ENCODE data around the gene GIPR. TPM values are rescaled to one million over a fixed set of nuclear protein-coding genes. Genes with fewer than 3 reads are reported as not detected.

GIPR gene
- total and polyA plus RNA-seq, 10 donors, result 0.49 to 7.5 (median 3.0) TPM

GRCh38 chr19:45655073-45655472 is 12.9 kb upstream of the GIPR start:
- Histone ChIP-seq H3K4me1 (no peaks in the 10 kb centered on the region), H3K27me3 (replicated peaks in 1 of 7) (peaks cover 0 to 11% (median 0%) of the 10 kb centered on the region in 7 donors), H3K4me3 (no peak overlapping the region), H3K27ac (no peak overlapping the region), H3K36me3 (no peaks in the 10 kb centered on the region), H3K9me3 (no peaks in the 10 kb centered on the region)
- TF ChIP-seq POLR2AphosphoS5 (IDR thresholded peaks at IDR 0.05) (no peak), POLR2A (IDR thresholded peaks at IDR 0.05) (no peak)
- TF ChIP-seq, protein P1, sequence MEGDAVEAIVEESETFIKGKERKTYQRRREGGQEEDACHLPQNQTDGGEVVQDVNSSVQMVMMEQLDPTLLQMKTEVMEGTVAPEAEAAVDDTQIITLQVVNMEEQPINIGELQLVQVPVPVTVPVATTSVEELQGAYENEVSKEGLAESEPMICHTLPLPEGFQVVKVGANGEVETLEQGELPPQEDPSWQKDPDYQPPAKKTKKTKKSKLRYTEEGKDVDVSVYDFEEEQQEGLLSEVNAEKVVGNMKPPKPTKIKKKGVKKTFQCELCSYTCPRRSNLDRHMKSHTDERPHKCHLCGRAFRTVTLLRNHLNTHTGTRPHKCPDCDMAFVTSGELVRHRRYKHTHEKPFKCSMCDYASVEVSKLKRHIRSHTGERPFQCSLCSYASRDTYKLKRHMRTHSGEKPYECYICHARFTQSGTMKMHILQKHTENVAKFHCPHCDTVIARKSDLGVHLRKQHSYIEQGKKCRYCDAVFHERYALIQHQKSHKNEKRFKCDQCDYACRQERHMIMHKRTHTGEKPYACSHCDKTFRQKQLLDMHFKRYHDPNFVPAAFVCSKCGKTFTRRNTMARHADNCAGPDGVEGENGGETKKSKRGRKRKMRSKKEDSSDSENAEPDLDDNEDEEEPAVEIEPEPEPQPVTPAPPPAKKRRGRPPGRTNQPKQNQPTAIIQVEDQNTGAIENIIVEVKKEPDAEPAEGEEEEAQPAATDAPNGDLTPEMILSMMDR (IDR thresholded peaks at IDR 0.05 in 8 of 11, conservative IDR thresholded peaks at IDR 0.05 in 3 of 11), result no peak
- 33 to 84% (median 71%) methylated on average over 3 of the region's 3 CpGs for WGBS, 5 donors
- intact Hi-C loops (cut with DNase I; ENCODE audit: low total_unique reads), result no loop called here
- no peak for DNase-seq

- TF ChIP-seq POLR2AphosphoS5 (IDR thresholded peaks at IDR 0.05) (no peak), POLR2A (IDR thresholded peaks at IDR 0.05) (no peak)
- TF ChIP-seq, protein P1 (IDR thresholded peaks at IDR 0.05 in 8 of 11, conservative IDR thresholded peaks at IDR 0.05 in 3 of 11), result no peak
- Histone ChIP-seq H3K27me3 (replicated peaks in 1 of 7) (peaks cover 0 to 25% (median 0%) of the 10 kb centered on the region in 7 donors), H3K4me1 (no peaks in the 10 kb centered on the region), H3K27ac (no peak overlapping the region), H3K36me3 (no peaks in the 10 kb centered on the region), H3K4me3 (no peak overlapping the region), H3K9me3 (no peaks in the 10 kb centered on the region)
- DNase-seq, result no peak
- intact Hi-C loops (cut with DNase I; ENCODE audit: low total_unique reads), result no loop called here
- WGBS, 5 donors, result 52 to 63% (median 58%) methylated on average over 14 of the region's 14 CpGs
Observed at GRCh38 chr19:45657520-45658167, 10.4 kb upstream of the GIPR start.

GRCh38 chr19:45659096-45659729 is 8.8 kb upstream of the GIPR start:
- H3K27ac ChIP-seq, result no peak overlapping the region
- no peaks in the 10 kb centered on the region for H3K4me1 ChIP-seq
- intact Hi-C loops (cut with DNase I; ENCODE audit: low total_unique reads), result no loop called here
- peaks cover 0 to 41% (median 0%) of the 10 kb centered on the region in 7 donors for H3K27me3 ChIP-seq (replicated peaks in 1 of 7)
- no peaks in the 10 kb centered on the region for H3K9me3 ChIP-seq
- no peak for TF ChIP-seq POLR2A (IDR thresholded peaks at IDR 0.05)
- no peak for TF ChIP-seq POLR2AphosphoS5 (IDR thresholded peaks at IDR 0.05)
- TF ChIP-seq, protein P1 (IDR thresholded peaks at IDR 0.05 in 8 of 11, conservative IDR thresholded peaks at IDR 0.05 in 3 of 11), result no peak
- no peak for DNase-seq
- H3K36me3 ChIP-seq, result no peaks in the 10 kb centered on the region
- WGBS, 5 donors, result 65 to 82% (median 68%) methylated on average over 6 of the region's 6 CpGs
- no peak overlapping the region for H3K4me3 ChIP-seq

- no peak for DNase-seq
Observed at GRCh38 chr19:45660636-45661035, 7.4 kb upstream of the GIPR start.

More at GRCh38 chr19:45660636-45661035, 7.4 kb upstream of the GIPR start:
- WGBS, 5 donors, result 41 to 63% (median 50%) methylated on average over 8 of the region's 8 CpGs
- Histone ChIP-seq H3K4me1 (no peaks in the 10 kb centered on the region), H3K36me3 (no peaks in the 10 kb centered on the region), H3K4me3 (no peak overlapping the region), H3K27ac (no peak overlapping the region), H3K27me3 (replicated peaks in 1 of 7) (peaks cover 0 to 55% (median 5%) of the 10 kb centered on the region in 7 donors), H3K9me3 (no peaks in the 10 kb centered on the region)
- intact Hi-C loops (cut with DNase I; ENCODE audit: low total_unique reads), result no loop called here
- TF ChIP-seq POLR2AphosphoS5 (IDR thresholded peaks at IDR 0.05) (no peak), POLR2A (IDR thresholded peaks at IDR 0.05) (no peak)
- TF ChIP-seq, protein P1 (IDR thresholded peaks at IDR 0.05 in 8 of 11, conservative IDR thresholded peaks at IDR 0.05 in 3 of 11), result no peak
